Renal cortical epithelial cell (primary cell): ENCODE measurements around the gene DNMT3L. TPM values are rescaled to one million over a fixed set of nuclear protein-coding genes. Genes with fewer than 3 reads are reported as not detected.
"Not testable (repeated sequence)": the region's sequence is repeated elsewhere in the genome, so short reads cannot be mapped to it uniquely, and the experiment has no call there.

Experiments used
- DNase-seq: peaks from one replicate; pipeline ENCODE4 v3.0.0-alpha.2; 2011; ENCODE audit warnings: low read depth
- total RNA-seq: library from RNA; depleted of rRNA; stranded (reverse); fragments of >200 nt; gene quantifications from 2 replicates; pipeline ENCODE4 v1.2.3, GENCODE V29; 2014

The DNMT3L gene
- total RNA-seq, 1 donor from 2014 or later: not detected

- not testable (repeated sequence) for DNase-seq
Measured at GRCh38 chr21:44197156-44197516, 64.6 kb downstream of the DNMT3L start.

Other genes with a start within 250 kb of the DNMT3L start
- gene TRAPPC10, start 249.6 kb downstream of the DNMT3L start, total RNA-seq: 26.9 and 31.3 TPM in 2 replicates
- gene PWP2, start 154.5 kb downstream of the DNMT3L start, total RNA-seq: 5.4 TPM in 1 of 2 replicates, not detected in the other
- gene GATD3, start 128.2 kb downstream of the DNMT3L start, total RNA-seq: 5.3 and 14.9 TPM in 2 replicates
- gene ICOSLG, start 21.0 kb downstream of the DNMT3L start, total RNA-seq: 0.69 and 0.99 TPM in 2 replicates
- gene AIRE, start 24.0 kb upstream of the DNMT3L start, total RNA-seq: not detected in 2 replicates
- 173 and 250 TPM in 2 replicates for gene PFKL, start 38.2 kb upstream of the DNMT3L start, total RNA-seq
- gene CFAP410, start 77.5 kb upstream of the DNMT3L start, total RNA-seq: 7.6 and 13.0 TPM in 2 replicates
- 0.52 and 1.4 TPM in 2 replicates for gene TRPM2, start 91.7 kb upstream of the DNMT3L start, total RNA-seq
- gene LRRC3, start 193.6 kb upstream of the DNMT3L start, total RNA-seq: 0.52 and 3.1 TPM in 2 replicates